Kasumi-1 (cell line): Measurements from ENCODE around the gene SLC15A3.

ENCODE experiments used
- DNase-seq, 2 experiments: peaks; one replicate each; lab custom pipeline; 2025; lab: John Stamatoyannopoulos, UW

The SLC15A3 gene

DNA sequence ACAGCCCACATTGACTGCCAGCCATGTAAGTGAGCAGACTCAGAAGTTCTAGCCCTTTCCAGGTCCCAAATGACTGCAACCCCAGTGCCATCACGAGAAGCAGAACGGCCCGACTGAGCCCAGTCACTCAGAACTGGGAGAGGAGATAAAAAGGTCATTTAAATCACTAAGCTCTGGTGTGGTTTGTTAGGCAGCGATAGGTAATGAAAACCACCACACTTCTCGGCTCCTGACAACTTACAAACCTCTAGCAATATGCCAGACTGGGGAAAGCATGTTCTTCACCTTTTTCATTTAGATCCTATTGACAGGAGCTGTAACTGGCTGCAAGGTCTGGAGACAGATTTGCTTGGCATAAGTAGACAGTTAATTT is 6.7 kb downstream of the SLC15A3 start:
- DNase-seq: no peak

DNA sequence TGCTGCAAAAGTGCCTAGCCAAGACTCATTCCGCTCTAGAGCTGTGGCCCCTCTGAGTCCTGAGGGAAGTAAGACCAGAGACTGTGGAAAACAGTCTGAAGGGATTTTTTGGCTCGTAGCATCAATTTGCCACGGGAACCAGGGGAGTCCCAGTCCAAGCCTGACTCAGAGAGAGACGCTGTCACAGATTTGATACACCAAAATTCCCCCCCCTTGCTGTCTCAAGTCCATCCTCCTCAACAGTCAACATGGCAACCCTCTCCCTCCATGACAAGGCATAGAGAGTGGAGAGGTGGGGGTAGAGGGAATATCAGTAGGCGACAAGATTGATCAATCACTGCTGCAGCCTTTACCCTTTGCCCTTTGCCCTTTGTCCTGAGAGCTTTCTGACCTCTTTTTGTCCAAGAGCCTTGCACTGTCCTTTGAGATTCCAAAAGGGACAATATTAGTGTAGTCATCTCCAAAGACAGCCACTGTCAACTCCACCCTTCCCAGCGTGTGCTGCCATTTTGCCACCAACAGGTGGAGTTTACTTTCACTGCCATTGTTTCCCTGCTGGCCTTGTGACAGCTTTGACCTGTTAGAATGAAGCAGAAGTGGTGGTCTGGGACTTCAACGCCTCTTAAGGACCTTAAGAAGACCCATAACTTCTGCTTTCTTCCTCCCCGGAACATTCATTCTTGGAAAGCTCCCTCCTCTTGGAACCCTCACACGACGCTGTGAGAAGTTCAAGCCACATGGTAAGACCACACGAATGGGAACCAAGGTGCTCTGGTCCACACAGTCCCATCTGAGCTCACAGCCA is 7.3 kb downstream of the SLC15A3 start:
- no peak for DNase-seq

DNA sequence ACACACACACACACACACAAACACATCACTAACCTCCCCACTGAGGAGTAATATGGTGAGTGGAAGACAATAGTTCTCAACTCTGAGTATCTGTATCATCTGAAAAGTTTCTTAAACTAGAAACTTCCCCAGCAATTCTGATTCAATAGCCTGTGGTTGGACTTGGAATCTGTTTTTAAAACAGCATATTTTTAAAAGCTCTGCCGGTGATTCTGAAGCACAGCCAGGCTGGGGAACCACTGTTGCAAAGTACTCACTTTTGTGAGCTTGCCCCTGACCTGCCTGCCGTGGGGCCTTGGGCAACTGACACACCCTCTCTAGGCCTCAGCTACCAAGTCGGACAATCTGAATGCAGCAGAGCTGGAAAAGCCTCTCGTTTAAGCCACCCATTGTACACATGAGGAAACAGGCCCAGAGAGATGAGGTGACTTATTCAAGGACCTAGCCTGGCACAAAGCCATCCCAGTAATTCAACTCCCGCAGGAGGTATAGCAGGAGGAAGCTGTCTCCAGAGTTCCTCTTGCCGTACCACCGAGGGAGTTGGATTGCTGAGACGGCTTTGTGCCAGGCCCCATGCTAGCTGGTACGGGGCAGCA is 8.9 kb downstream of the SLC15A3 start:
- DNase-seq: no peak

DNA sequence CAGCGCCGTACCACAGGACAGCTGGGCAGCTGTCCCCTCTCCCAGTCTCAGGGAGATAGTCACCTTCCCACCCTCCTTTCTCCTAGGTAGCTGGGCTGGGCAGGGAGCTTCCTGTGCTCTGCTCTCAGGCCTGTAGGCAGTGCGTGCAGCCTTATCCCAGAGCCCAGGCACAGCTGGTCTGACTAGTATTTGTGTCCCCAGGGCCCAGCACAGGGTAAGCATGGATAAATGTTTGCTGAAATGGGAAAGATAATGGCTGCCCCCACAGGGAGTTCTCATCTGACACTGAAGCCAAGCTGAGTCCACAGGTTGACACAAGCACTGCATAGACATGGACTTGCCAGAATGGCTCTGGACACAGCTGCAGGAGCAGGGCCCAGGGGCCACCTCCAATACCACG is 9.8 kb downstream of the SLC15A3 start:
- no peak for DNase-seq

DNA sequence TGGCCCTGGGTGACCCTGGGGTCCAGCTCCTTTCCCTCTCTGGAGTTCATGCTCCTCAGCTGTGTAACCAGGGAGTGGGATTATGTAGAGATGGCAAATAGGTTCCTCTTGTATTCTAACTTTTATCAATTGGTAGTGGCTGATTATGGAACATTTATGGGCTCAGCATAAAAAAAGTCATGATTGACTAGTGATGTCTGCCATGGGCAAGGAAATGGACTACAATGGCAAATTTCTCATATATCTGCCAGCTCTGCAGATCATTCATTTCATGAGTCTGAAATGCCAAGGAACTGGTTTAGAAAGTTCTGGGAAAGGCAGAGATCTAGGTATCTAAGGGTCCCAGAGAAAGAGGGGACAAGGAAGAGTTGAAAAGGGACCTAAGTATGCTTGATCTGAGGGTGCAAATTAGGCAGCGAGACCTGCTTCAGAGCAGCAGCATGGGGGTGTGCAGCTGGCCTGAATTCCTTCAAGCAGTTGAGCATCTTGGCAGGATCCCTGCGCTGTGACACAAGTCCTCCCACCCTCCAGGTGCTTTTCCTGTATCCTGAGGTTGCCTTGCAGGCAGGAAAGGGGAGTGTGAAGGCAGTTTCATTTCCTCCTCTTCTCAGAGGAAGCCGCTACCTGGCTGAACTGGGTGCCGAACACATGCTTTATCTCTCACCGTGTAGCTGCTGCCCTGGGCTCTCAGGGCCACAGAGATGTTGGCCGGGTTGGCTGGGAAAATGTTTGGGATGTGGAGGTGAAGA is 10.4 kb downstream of the SLC15A3 start:
- no peak for DNase-seq

DNA sequence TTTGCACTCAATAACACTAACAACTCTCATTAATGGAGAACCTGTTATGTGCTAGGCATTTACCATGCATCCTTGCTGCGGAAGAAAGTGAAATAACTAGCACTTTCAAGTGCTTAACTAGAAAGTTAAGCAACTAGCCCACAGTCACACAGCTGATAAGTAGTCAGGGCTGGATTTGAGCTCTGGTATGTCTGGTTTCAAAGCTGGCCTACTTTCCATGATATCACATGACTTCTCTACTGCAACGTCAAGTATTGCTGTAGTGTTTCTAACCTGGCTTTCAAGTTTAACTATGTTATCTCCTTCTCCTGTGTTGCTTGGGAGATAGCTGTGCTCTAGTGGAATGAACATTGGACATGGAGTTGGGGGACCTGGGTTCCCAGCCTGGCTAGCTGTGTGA is 12.1 kb downstream of the SLC15A3 start:
- DNase-seq: no peak

DNA sequence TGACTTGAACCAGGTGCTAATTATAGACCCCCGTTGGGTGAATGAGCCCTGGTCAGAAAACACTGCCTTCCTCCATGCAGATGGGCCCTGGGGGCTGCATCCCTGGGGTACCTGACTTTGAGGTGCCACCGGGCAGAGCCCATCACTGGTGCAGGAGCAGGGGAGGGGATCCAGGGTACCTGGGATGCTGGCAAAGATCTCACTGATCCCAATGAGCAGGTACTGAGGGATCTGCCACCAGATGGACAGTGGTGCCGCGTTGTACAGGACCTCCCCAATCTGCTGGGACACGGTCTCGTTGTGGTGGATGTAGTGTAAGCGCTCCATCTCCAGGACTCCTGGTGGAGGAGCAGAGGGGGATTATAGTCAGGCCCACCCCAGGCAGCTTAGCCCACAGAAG is 12.7 kb downstream of the SLC15A3 start:
- DNase-seq: no peak

DNA sequence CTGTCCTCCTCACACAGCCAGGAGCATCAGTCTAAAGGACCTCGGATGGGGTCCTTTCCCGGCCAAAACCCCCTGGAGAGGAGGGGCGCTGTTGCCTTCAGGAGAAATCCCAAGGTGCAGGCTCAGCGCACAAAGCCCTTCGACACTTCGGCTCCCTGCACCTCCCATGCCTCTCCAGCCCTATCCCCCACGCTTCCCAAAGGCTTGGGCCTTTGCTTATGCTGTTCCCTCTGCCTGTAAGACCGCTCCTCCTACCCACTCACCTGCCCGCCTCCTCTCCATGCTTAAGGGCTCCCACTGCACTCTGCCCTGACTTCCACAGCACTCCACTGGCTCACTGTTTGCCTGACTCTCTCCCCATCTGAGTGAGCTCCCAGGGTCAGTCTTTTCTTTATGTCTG is 13.5 kb downstream of the SLC15A3 start:
- no peak for DNase-seq

DNA sequence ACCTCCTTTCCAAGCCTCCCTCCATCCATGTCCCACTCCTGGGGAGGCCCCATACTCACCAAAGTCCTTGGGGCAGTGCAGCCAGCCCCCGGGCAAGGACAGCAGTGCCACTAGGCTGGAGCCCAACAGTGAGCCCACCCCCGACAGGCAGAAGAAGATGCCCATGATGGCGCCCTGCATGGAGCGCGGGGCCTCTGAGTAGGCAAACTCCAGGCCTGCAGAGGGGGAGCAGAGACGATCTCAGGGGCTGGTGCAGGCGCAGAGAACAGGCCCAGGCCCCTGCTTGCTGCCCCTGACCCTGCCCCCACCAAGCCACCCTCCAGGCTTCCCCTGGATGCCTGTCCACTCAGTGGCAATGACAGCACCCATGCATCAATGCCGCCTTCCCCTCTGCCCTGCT is 14.2 kb downstream of the SLC15A3 start:
- DNase-seq: no peak

DNA sequence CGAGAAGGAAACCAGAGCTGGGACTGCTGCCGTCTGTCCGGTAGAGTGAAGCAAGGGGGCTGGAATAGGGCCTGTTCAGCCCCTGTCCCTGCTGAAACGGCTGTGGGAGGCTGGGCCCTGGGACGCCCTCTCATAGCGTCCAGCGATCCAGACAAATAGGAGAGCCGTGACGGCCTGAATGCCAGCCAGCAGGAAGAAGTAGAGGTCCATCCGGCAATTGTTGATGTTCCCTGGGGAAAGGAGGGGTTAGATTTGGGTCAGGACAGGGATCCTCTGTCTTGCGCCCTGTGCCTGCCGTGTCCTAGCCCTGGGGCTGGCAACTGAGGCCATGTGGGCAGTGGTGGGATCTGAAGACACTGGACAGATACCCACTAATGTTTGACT is 14.8 kb downstream of the SLC15A3 start:
- no peak for DNase-seq

DNA sequence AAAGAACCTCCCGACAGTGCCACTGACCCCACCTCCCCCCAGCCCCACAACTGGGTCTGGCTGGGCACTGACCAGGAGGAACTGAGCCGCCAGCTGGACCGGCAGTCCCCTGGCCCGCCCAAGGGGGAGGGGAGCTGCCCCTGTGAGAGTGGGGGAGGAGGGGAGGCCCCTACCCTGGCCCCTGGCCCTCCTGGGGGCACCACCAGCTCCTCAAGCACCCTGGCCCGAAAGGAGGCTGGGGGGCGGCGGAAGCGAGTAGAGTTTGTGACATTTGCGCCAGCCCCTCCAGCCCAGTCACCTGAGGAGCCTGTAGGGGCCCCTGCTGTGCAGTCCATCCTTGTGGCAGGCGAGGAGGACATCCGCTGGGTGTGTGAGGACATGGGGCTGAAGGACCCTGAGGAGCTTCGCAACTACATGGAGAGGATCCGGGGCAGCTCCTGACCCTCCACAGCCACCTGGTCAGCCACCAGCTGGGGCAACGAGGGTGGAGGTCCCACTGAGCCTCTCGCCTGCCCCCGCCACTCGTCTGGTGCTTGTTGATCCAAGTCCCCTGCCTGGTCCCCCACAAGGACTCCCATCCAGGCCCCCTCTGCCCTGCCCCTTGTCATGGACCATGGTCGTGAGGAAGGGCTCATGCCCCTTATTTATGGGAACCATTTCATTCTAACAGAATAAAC is 15.4 kb downstream of the SLC15A3 start:
- DNase-seq: no peak

DNA sequence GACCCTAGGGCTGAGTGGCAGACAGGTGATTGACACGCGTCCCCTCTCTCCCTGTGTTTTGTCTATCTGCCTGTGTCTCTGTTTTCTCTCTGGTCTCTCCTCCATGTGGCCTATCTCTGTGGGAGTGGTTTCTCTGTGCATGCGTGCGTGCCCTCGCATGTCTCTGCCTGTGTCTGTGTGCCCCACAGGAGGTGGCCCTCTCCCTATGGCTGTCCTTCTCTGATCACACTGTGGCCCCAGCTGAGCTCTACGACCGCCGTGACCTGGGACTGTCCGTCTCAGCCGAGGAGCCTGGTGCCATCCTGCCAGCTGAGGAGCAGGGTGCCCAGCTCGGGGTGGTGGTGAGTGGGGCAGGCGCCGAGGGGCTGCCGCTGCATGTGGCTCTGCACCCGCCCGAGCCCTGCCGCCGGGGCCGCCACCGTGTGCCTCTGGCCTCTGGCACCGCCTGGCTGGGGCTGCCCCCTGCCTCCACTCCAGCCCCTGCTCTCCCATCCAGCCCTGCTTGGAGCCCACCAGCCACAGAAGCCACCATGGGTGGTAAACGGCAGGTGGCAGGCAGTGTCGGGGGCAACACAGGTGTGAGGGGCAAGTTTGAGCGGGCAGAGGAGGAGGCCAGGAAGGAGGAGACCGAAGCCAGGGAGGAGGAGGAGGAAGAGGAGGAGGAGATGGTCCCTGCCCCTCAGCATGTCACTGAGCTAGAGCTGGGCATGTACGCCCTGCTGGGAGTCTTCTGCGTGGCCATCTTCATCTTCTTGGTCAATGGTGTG is 16.1 kb downstream of the SLC15A3 start:
- DNase-seq: no peak

DNA sequence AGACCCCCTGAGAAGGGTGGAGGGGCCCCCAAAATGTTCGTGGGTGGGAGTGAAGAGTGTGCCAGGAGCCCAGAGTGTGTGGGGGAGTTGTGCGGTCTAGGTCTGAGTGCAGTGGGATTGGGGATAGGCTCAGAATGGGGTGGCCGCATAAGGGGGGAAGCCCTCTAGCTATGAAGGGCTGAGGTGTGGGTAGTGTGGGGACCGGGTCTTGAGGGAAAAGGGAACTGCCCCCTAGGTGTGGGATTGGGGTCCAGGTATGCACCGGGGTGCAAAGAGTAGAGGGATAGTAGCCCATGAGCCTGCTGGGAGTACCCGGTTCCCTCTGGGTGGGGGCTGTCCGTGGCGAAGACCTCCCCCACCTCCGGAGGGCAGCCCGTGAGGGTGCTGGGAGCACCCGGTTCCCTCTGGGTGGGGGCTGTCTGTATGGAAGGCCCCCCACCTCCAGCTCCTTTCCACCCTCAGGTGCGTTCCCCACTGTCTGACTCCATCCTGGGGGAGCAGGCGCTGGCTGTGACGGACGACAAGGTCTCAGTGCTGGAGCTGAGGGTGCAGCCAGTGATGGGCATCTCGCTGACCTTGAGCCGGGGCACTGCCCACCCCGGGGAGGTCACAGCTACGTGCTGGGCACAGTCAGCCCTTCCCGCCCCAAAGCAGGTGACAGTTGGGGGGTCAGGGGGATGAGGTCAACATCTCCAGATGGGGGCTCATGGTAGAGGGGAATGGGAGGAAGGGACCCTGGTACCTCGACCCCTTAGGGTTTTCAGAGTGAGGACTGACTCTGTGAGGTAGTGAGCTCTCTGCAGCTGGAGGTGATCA is 17.0 kb downstream of the SLC15A3 start:
- no peak for DNase-seq

DNA sequence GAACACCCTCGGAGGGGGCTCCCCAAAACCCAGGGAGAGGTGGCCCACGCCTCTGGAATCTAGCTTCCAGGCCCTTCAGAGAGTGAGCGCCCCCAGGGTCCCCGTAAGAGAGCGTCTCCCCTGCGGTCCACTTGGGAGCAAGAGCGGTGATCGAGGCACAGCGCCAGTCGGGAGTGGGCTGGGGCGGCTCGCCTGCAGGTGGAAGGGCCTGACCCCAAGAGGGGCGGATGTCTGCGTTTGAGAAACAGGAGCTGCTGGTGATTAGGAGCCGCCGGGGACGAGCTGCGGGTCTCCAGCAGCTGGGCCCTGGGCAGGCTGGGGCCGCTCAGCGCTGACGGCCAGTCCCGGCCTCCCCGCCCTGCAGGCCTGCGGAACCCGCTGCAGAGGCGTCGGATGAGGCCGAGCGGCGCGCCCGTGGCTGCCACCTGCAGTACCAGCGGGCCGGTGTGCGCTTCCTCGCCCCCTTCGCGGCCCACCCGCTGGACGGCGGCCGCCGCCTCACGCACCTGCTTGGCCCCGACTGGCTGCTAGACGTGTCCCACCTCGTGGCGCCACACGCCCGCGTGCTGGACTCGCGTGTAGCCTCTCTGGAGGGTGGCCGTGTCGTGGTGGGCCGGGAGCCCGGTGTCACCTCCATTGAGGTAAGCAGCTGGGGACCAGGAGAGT is 17.7 kb downstream of the SLC15A3 start:
- no peak for DNase-seq

DNA sequence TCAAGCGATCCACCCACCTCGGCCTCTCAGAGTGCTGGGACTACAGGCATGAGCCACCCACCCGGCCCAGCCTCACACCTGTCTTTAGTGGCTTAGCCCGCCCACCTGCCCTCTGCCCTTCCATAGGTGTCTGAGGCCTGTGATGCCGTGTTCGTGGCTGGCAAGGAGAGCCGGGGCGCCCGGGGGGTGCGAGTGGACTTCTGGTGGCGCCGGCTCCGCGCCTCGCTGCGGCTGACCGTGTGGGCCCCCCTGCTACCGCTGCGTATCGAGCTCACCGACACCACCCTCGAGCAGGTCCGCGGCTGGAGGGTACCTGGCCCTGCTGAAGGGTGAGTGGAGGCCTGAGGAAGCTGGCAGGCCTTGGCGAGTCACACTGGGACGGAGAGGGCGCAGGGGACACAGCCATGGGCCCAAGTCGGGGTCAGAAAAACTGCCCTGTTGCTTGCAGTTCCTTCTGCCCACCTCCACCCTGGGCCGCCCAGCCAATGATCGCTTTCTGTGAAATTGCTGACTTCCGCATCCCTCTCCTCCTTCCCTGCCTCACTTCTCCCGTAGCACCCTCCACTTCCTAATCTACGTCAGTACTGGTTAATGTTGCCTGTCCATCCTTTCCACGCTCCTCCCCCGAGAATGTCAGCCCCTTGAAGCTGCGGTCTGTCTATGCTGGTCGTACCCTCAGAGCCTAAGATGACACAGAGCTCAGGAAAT is 18.4 kb downstream of the SLC15A3 start:
- DNase-seq: no peak

DNA sequence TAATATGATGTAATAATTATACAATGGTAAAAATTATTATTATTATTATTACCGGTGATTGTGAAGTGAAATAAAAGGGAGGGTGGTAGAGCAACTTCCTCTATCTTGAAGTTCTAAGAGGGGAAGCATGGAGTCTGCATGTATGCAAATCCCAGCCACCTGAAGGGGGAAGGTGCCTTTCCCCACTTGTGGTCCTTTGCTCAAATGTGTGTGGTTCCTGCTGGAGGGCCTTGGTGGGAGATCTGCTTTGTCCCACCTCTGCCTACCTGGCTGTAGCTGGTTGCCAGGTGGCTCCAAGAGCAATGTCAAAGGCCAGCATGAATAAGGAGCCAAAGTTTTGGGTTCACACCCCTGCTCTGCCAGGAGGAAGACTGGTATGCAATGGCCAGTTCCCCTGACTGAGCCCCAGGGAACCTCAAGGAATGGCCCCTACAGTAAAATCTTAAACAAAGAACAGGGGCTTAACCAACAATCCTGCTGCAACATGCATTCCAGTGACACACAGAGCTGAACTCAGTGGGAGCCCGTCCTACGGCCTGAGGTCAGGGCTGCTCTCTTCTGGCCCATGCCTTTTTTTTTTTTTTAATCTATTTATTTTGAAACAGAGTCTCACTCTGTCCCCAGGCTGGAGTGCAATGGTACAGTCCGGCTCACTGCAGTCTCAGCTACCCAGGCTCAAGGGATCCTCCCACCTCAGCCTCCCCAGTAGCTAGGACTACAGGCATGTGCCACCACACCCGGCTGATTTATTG is 19.2 kb downstream of the SLC15A3 start:
- no peak for DNase-seq

DNA sequence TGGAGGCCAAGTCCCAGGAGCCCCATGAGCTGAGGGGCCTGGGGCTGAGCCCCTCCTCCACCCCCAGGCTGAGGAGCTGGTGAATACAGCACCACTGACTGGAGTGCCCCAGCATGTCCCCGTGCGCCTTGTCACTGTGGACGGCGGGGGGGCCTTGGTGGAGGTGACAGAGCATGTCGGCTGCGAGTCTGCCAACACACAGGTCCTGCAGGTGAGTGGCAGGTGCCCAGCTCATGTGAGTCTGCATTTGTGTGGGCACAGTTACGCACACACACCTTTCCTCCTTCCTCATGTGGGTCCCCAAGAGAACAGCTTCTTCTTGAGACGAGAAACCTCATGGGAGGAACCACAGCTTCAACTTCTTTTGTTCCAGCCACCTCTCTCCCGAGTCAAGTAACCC is 20.1 kb downstream of the SLC15A3 start:
- DNase-seq: no peak

DNA sequence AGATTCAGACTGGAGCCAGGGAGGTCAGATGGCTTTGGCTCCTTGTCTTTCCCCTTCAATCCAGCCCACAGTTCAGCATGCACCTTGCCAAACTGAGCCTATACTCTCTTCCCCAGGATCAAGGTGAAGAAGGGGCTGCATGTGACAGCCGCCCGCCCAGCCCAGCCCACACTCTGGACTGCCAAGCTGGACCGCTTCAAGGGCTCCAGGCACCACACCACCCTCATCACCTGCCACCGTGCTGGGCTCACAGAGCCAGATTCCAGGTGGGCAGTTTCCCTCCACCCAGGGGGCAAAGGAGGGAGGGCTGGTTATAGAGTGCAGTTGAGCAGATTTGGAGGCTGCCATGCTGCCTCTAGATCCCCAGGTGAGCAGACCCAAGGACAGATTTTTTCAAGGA is 21.6 kb downstream of the SLC15A3 start:
- DNase-seq: no peak

DNA sequence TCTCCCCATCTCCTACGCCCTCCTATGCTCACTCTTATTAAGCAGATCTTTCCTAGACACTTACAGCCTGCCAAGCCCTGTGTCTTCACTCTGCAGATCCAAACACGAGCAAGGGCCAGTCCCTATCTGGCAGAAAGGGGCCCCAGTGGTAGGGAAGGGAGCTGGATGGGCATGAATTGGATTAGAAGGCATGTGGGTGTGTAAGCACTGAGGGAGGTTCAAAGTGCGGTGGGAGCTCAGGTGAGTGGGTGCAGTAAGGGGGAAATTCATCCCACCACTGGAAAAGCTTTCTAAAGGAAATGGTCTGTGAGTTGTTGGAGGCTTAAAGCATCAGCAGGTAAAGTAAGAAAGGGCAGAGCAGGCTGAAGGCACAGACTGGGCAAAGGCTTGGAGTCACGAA is 22.2 kb downstream of the SLC15A3 start:
- DNase-seq: no peak
